HepG2 (cell line): ENCODE results near the gene NBPF1. TPM values are rescaled to one million over a fixed set of nuclear protein-coding genes. Genes with fewer than 3 reads are reported as not detected.

Experiments used
- BCL6 ChIP-seq: IDR thresholded peaks from 2 replicates; pipeline ENCODE4 v1.6.1; 2016; ENCODE audit warnings: missing genetic modification reagents, missing compliant biosample characterization
- CTCF ChIP-seq: sonication (generic); formaldehyde crosslinking; IDR thresholded peaks from 2 replicates; pipeline ENCODE4 v1.5.0; 2020; ENCODE audit warnings: mild to moderate bottlenecking, missing genetic modification reagents, moderate library complexity
- HCFC1 ChIP-seq: fragments of 150-350 bp; IDR thresholded peaks from 2 replicates; pipeline ENCODE4 v1.6.1; 2014; ENCODE audit warnings: low read depth, low read length
- HMG20A ChIP-seq: IDR thresholded peaks from 2 replicates; pipeline ENCODE4 v1.6.1; 2016; ENCODE audit warnings: borderline replicate concordance
- ISL2 ChIP-seq: sonication (generic); formaldehyde crosslinking; IDR thresholded peaks from 2 replicates; pipeline ENCODE4 v1.5.0; 2020; ENCODE audit warnings: missing genetic modification reagents
- KDM6A ChIP-seq: IDR thresholded peaks from 2 replicates; pipeline ENCODE4 v1.6.1; 2016; ENCODE audit warnings: low read depth
- KMT2B ChIP-seq: IDR thresholded peaks from 2 replicates; pipeline ENCODE4 v1.6.1; 2016; ENCODE audit warnings: missing genetic modification reagents, missing compliant biosample characterization
- MNT ChIP-seq: fragments of 450-650 bp; IDR thresholded peaks from 2 replicates; pipeline ENCODE4 v1.6.1; 2016
- NR3C1 ChIP-seq: sonication (generic); formaldehyde crosslinking; IDR thresholded peaks from 2 replicates; pipeline ENCODE4 v1.4.0; 2020; ENCODE audit warnings: missing genetic modification reagents
- RELA ChIP-seq: sonication (generic); formaldehyde crosslinking; IDR thresholded peaks from 2 replicates; pipeline ENCODE4 v1.4.0; 2020; ENCODE audit warnings: missing genetic modification reagents
- SIN3B ChIP-seq: fragments of 150-350 bp; IDR thresholded peaks from 2 replicates; pipeline ENCODE4 v1.6.1; 2014; ENCODE audit warnings: low read length
- TAF1 ChIP-seq: sonication (generic); formaldehyde crosslinking; IDR thresholded peaks from 2 replicates; pipeline ENCODE4 v1.4.0; 2020; ENCODE audit warnings: missing genetic modification reagents
- TFE3 ChIP-seq: IDR thresholded peaks from 2 replicates; pipeline ENCODE4 v1.6.1; 2016
- ZNF232 ChIP-seq: sonication (generic); formaldehyde crosslinking; IDR thresholded peaks from 2 replicates; pipeline ENCODE4 v1.4.0; 2020; ENCODE audit warnings: missing genetic modification reagents, borderline replicate concordance
- ZNF570 ChIP-seq: sonication (generic); formaldehyde crosslinking; IDR thresholded peaks from 2 replicates; pipeline ENCODE4 v1.4.0; 2020; ENCODE audit warnings: mild to moderate bottlenecking, missing genetic modification reagents, borderline replicate concordance
- ZNF850 ChIP-seq: sonication (generic); formaldehyde crosslinking; conservative IDR thresholded peaks from 2 replicates; pipeline ENCODE4 v1.9.0; 2021; ENCODE audit warnings: mild to moderate bottlenecking, missing genetic modification reagents
- polyA plus RNA-seq, 8 experiments: library from polyadenylated mRNA; depleted of rRNA in 3 of 8; stranded (reverse) in 7 of 8; unstranded in 1 of 8; fragments of >200 nt; fragmentation: Illumina TruSeq in 4 of 8; extraction: Trizol in 4 of 8; gene quantifications; 2 replicates each; pipeline versions ENCODE4 v1.2.1 to v1.2.3, GENCODE V29; 2011 to 2016; ENCODE audit warnings: low read depth in 4 of 8, missing spikeins in 1 of 8, mixed read lengths in 1 of 8; ENCODE audit not compliant: insufficient read depth in 1 of 8
- total RNA-seq, 5 experiments: library from RNA; depleted of rRNA; stranded (reverse); fragments of >200 nt; fragmentation: Illumina TruSeq; extraction: Trizol; gene quantifications; 2 replicates each; pipeline ENCODE4 v1.2.3, GENCODE V29; 2016; ENCODE audit warnings: low read depth in 1 of 5
- TF ChIP-seq, protein P1 (sequence below): sonication (generic); formaldehyde crosslinking; IDR thresholded peaks from 2 replicates; pipeline ENCODE4 v1.5.0; 2020; ENCODE audit warnings: mild to moderate bottlenecking, missing genetic modification reagents, borderline replicate concordance
- TF ChIP-seq, protein P2 (sequence below): sonication (generic); formaldehyde crosslinking; IDR thresholded peaks from 2 replicates; pipeline ENCODE4 v1.4.0; 2020; ENCODE audit warnings: low read depth, mild to moderate bottlenecking, missing genetic modification reagents
- TF ChIP-seq, protein P3 (sequence below), 2 experiments: sonication (generic) in 1 of 2; formaldehyde crosslinking in 1 of 2; IDR thresholded peaks; 2 replicates each; pipeline versions ENCODE4 v1.4.0 to v1.6.1; 2018 to 2020; ENCODE audit warnings: missing genetic modification reagents in 2 of 2, borderline replicate concordance in 1 of 2, low read depth in 1 of 2, mild to moderate bottlenecking in 1 of 2, missing biosample characterization in 1 of 2

Gene NBPF1
- total and polyA plus RNA-seq, 2 of the 13 experiments (the other 11 are each of a cell fraction or from before 2014, with no cell fraction given), result 30.3 to 35.6 TPM

DNA sequence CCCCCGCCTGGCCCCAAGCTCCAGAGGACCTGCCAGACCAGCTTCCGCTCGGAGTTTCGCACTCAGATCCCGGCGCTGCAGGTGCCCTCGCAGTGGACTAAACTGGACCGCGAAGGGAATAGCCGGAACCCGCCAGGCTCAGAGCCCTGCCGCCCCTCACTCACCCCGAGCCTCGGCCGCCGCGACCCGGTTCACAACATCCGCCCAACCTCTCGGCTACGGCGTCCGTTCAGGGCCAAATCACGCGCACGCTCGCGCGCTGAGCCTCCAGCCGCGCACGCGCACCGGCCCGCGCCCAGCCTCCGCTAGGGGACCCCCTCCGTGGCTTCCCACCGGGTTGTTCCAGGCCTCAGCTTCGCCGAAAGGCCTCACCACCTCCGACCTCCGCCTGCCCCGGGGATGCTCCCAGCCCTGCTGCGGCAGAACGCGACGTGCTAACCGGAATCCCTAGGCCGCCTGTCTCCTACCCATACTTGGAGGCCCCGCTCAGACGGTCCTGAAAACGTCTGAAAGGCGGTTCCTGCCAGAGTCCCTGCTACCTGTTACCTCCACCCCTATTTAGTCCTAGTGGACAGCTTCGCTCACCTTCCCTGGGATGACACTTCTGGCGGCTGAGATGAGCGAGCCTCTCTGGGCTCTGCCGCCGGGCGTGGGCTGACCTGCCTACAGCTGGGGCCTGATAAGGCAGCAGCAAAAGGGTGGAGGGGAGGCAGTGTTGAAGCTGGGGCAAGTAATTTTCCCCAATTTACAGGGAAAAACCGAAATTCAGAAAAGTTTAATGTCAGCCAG, 31.3 kb upstream of the NBPF1 start (continued):
- TF ChIP-seq ZNF232 (CRISPR knock-in tag) (peak; percentile 79), ISL2 (CRISPR knock-in tag) (peak; percentile 89), RELA (CRISPR knock-in tag) (peak; percentile 95), CTCF (peak; percentile 97), ZNF850 (CRISPR knock-in tag) (0 out of 2 replicates have a peak, but pooled peaks have one; percentile 60), SIN3B (peak; percentile 91), KDM6A (CRISPR knock-in tag) (peak; percentile 76), HMG20A (peak; percentile 41; the same call in 1 of the 2 replicates), MNT (peak; percentile 75), TFE3 (CRISPR knock-in tag) (peak; percentile 97), HCFC1 (peak; percentile 69), BCL6 (CRISPR knock-in tag) (peak; percentile 84), KMT2B (CRISPR knock-in tag) (peak; percentile 100), TAF1 (CRISPR knock-in tag) (peak; percentile 86), ZNF570 (CRISPR knock-in tag) (0 out of 2 replicates have a peak, but pooled peaks have one; percentile 23), NR3C1 (CRISPR knock-in tag) (peak; percentile 90; the same call in 1 of the 2 replicates)
- TF ChIP-seq, protein P1, sequence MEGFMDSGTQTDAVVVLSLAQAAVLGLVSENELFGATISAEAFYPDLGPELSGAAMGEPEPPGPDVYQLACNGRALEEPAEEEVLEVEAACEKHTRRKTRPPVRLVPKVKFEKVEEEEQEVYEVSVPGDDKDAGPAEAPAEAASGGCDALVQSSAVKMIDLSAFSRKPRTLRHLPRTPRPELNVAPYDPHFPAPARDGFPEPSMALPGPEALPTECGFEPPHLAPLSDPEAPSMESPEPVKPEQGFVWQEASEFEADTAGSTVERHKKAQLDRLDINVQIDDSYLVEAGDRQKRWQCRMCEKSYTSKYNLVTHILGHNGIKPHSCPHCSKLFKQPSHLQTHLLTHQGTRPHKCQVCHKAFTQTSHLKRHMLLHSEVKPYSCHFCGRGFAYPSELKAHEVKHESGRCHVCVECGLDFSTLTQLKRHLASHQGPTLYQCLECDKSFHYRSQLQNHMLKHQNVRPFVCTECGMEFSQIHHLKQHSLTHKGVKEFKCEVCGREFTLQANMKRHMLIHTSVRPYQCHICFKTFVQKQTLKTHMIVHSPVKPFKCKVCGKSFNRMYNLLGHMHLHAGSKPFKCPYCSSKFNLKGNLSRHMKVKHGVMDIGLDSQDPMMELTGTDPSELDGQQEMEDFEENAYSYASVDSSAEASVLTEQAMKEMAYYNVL (CRISPR knock-in tag), result peak; percentile 88
- TF ChIP-seq, protein P2, sequence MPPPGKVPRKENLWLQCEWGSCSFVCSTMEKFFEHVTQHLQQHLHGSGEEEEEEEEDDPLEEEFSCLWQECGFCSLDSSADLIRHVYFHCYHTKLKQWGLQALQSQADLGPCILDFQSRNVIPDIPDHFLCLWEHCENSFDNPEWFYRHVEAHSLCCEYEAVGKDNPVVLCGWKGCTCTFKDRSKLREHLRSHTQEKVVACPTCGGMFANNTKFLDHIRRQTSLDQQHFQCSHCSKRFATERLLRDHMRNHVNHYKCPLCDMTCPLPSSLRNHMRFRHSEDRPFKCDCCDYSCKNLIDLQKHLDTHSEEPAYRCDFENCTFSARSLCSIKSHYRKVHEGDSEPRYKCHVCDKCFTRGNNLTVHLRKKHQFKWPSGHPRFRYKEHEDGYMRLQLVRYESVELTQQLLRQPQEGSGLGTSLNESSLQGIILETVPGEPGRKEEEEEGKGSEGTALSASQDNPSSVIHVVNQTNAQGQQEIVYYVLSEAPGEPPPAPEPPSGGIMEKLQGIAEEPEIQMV (CRISPR knock-in tag), result peak; percentile 94
- TF ChIP-seq, protein P3, sequence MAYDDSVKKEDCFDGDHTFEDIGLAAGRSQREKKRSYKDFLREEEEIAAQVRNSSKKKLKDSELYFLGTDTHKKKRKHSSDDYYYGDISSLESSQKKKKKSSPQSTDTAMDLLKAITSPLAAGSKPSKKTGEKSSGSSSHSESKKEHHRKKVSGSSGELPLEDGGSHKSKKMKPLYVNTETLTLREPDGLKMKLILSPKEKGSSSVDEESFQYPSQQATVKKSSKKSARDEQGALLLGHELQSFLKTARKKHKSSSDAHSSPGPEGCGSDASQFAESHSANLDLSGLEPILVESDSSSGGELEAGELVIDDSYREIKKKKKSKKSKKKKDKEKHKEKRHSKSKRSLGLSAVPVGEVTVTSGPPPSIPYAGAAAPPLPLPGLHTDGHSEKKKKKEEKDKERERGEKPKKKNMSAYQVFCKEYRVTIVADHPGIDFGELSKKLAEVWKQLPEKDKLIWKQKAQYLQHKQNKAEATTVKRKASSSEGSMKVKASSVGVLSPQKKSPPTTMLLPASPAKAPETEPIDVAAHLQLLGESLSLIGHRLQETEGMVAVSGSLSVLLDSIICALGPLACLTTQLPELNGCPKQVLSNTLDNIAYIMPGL (CRISPR knock-in tag; IDR thresholded peaks at IDR 0.05; ENCODE audit: borderline replicate concordance in 1 of 2, low read depth in 1 of 2), result peak; percentile 100
